Measurements from ENCODE around the gene MVK. TPM values are rescaled to one million over a fixed set of nuclear protein-coding genes. Genes with fewer than 3 reads are reported as not detected.

The MVK gene
- total RNA-seq, 1 donor from 2014 or later, result 53.1 TPM

GRCh38 chr12:109540526-109541412, 32.8 kb upstream of the MVK start:
- no peak for TF ChIP-seq CTCF (IDR thresholded peaks at IDR 0.05)
- H3K27me3 ChIP-seq, result no peaks in the 10 kb centered on the region
- H3K4me1 ChIP-seq, result no peaks in the 10 kb centered on the region
- peaks cover 0 to 30% of the 10 kb centered on the region in 2 donors for H3K36me3 ChIP-seq
- intact Hi-C loops (cut with DNase I), result no loop called here
- H3K4me3 ChIP-seq, result no peak overlapping the region
- no peaks in the 10 kb centered on the region for H3K9me3 ChIP-seq
- no peak for DNase-seq (ENCODE audit: low spot score in 2 of 2)
- no peak overlapping the region for H3K27ac ChIP-seq

- DNase-seq (ENCODE audit: low spot score in 2 of 2), result no peak
- H3K36me3 ChIP-seq, result peaks cover 0 to 28% of the 10 kb centered on the region in 2 donors
- H3K9me3 ChIP-seq, result no peaks in the 10 kb centered on the region
- intact Hi-C loops (cut with DNase I), result no loop called here
- no peaks in the 10 kb centered on the region for H3K4me1 ChIP-seq
- H3K27me3 ChIP-seq, result no peaks in the 10 kb centered on the region
- no peak for TF ChIP-seq CTCF (IDR thresholded peaks at IDR 0.05)
- H3K4me3 ChIP-seq, result no peak overlapping the region
- H3K27ac ChIP-seq, result no peak overlapping the region
Measured at GRCh38 chr12:109541413-109541726, 32.2 kb upstream of the MVK start.

GRCh38 chr12:109542014-109542413, 31.6 kb upstream of the MVK start:
- no peak for DNase-seq (ENCODE audit: low spot score in 2 of 2)
- no peak for TF ChIP-seq CTCF (IDR thresholded peaks at IDR 0.05)
- Histone ChIP-seq H3K4me3 (no peak overlapping the region), H3K27me3 (no peaks in the 10 kb centered on the region), H3K27ac (no peak overlapping the region), H3K9me3 (no peaks in the 10 kb centered on the region), H3K36me3 (peaks cover 0 to 27% of the 10 kb centered on the region in 2 donors), H3K4me1 (no peaks in the 10 kb centered on the region)
- intact Hi-C loops (cut with DNase I), result no loop called here

- no peak for DNase-seq (ENCODE audit: low spot score in 2 of 2)
- no peak overlapping the region for H3K27ac ChIP-seq
- intact Hi-C loops (cut with DNase I), result no loop called here
- H3K4me3 ChIP-seq, result no peak overlapping the region
- H3K27me3 ChIP-seq, result no peaks in the 10 kb centered on the region
- TF ChIP-seq CTCF (IDR thresholded peaks at IDR 0.05), result no peak
- peaks cover 0 to 23% of the 10 kb centered on the region in 2 donors for H3K36me3 ChIP-seq
- H3K9me3 ChIP-seq, result no peaks in the 10 kb centered on the region
- no peaks in the 10 kb centered on the region for H3K4me1 ChIP-seq
Measured at GRCh38 chr12:109542876-109543275, 30.7 kb upstream of the MVK start.

GRCh38 chr12:109544955-109545531, 28.6 kb upstream of the MVK start:
- Histone ChIP-seq H3K9me3 (no peaks in the 10 kb centered on the region), H3K36me3 (peaks cover 0 to 13% of the 10 kb centered on the region in 2 donors), H3K27me3 (no peaks in the 10 kb centered on the region), H3K27ac (no peak overlapping the region), H3K4me1 (no peaks in the 10 kb centered on the region), H3K4me3 (no peak overlapping the region)
- no peak for DNase-seq (ENCODE audit: low spot score in 2 of 2)
- TF ChIP-seq CTCF (IDR thresholded peaks at IDR 0.05), result no peak
- intact Hi-C loops (cut with DNase I), result no loop called here

All from ascending aorta (tissue), 2 donors.